NB4 (cell line): ENCODE results near the gene EPN2.

ENCODE experiments used
- POLR2A ChIP-seq: IDR thresholded peaks from 2 replicates; pipeline ENCODE4 v1.6.1; 2011; ENCODE audit warnings: mild to moderate bottlenecking; ENCODE audit not compliant: insufficient read length; ENCODE audit errors: extremely low read depth
- TF ChIP-seq, protein P1 (sequence below): IDR thresholded peaks from one replicate; pipeline ENCODE4 v1.5.1; 2012; ENCODE audit warnings: low read depth, low read length
- TF ChIP-seq, protein P2 (sequence below): IDR thresholded peaks from 2 replicates; pipeline ENCODE4 v1.6.1; 2011; ENCODE audit warnings: low read depth, low read length

- TF ChIP-seq, protein P1, sequence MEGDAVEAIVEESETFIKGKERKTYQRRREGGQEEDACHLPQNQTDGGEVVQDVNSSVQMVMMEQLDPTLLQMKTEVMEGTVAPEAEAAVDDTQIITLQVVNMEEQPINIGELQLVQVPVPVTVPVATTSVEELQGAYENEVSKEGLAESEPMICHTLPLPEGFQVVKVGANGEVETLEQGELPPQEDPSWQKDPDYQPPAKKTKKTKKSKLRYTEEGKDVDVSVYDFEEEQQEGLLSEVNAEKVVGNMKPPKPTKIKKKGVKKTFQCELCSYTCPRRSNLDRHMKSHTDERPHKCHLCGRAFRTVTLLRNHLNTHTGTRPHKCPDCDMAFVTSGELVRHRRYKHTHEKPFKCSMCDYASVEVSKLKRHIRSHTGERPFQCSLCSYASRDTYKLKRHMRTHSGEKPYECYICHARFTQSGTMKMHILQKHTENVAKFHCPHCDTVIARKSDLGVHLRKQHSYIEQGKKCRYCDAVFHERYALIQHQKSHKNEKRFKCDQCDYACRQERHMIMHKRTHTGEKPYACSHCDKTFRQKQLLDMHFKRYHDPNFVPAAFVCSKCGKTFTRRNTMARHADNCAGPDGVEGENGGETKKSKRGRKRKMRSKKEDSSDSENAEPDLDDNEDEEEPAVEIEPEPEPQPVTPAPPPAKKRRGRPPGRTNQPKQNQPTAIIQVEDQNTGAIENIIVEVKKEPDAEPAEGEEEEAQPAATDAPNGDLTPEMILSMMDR, result no peak
- TF ChIP-seq POLR2A, result no peak
- TF ChIP-seq, protein P2, sequence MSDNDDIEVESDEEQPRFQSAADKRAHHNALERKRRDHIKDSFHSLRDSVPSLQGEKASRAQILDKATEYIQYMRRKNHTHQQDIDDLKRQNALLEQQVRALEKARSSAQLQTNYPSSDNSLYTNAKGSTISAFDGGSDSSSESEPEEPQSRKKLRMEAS, result no peak
Observed at GRCh38 chr17:19357761-19358160, 120.6 kb downstream of the EPN2 start.
